ENCODE measurements around the gene NAV2.

- TF ChIP-seq POLR2A (IDR thresholded peaks at IDR 0.05), result no peak
- TF ChIP-seq, protein P1, sequence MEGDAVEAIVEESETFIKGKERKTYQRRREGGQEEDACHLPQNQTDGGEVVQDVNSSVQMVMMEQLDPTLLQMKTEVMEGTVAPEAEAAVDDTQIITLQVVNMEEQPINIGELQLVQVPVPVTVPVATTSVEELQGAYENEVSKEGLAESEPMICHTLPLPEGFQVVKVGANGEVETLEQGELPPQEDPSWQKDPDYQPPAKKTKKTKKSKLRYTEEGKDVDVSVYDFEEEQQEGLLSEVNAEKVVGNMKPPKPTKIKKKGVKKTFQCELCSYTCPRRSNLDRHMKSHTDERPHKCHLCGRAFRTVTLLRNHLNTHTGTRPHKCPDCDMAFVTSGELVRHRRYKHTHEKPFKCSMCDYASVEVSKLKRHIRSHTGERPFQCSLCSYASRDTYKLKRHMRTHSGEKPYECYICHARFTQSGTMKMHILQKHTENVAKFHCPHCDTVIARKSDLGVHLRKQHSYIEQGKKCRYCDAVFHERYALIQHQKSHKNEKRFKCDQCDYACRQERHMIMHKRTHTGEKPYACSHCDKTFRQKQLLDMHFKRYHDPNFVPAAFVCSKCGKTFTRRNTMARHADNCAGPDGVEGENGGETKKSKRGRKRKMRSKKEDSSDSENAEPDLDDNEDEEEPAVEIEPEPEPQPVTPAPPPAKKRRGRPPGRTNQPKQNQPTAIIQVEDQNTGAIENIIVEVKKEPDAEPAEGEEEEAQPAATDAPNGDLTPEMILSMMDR (IDR thresholded peaks at IDR 0.05), result no peak
Observed at GRCh38 chr11:19974886-19975285, 262.2 kb downstream of the NAV2 start.

All from testis (tissue), 2 donors.